Measurements from ENCODE around the gene BICDL2. TPM values are rescaled to one million over a fixed set of nuclear protein-coding genes. Genes with fewer than 3 reads are reported as not detected.
"Not testable (repeated sequence)": the region's sequence is repeated elsewhere in the genome, so short reads cannot be mapped to it uniquely, and the experiment has no call there.

BICDL2 gene
- total and polyA plus RNA-seq, 2 of the 8 experiments (the other 6 are each of a cell fraction or from before 2014, with no cell fraction given), result 7.3 to 15.9 TPM

DNA sequence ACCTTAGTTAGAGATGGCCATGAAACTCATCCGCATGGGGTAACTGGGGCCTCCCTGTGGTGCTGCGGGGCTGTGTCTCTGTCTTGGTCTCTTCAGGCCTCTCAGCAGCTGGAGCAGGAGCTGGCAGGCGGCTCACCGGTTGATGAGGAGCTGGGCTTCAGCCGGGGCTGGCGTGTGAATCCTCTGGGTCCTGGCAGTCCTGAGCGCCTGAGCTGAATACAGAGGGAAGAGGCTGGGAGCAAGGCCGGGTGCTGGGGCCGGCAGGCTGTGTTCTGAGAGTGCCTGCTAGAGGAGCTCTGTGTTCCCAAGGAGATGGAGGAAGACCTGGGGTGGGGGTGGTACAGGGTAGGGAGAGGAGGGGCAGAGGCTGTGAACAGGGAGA lies 19.0 kb upstream of the BICDL2 start:
- H3K36me3 ChIP-seq (ENCODE audit: control insufficient read depth in 2 of 4, insufficient read depth in 4 of 4, low read length in 3 of 4); H2AFZ ChIP-seq (ENCODE audit: low read length); H2BK120ac ChIP-seq (replicated peaks; ENCODE audit: low read depth, low read length); H2AK5ac ChIP-seq (ENCODE audit: low read depth, low read length); H2BK12ac ChIP-seq (ENCODE audit: low read depth, low read length); H3K14ac ChIP-seq (ENCODE audit: insufficient read length); DNase-seq (ENCODE audit: low read depth in 1 of 2, low spot score in 2 of 2); H3K23ac ChIP-seq (ENCODE audit: insufficient read length); H3K27me3 ChIP-seq (replicated peaks in 1 of 4; ENCODE audit: control insufficient read depth in 3 of 4, extremely low read depth in 1 of 4, insufficient read depth in 3 of 4, low read length in 3 of 4); H3K4me2 ChIP-seq (ENCODE audit: insufficient read depth in 1 of 2, low read depth in 2 of 2, low read length in 2 of 2); H4K5ac ChIP-seq (ENCODE audit: insufficient read length, low read depth, low read length); H4K8ac ChIP-seq (ENCODE audit: extremely low read depth, insufficient read depth, low read length); FAIRE-seq; H3K9me3 ChIP-seq (ENCODE audit: insufficient read depth in 2 of 2, low read depth in 1 of 2, low read length in 1 of 2); H3K27ac ChIP-seq (ENCODE audit: low read depth, low read length); H3K79me1 ChIP-seq (ENCODE audit: low read depth, low read length); H3K4me3 ChIP-seq (ENCODE audit: extremely low read depth in 1 of 4, insufficient read depth in 2 of 4, low read depth in 3 of 4, low read length in 4 of 4); H3K79me2 ChIP-seq (ENCODE audit: control insufficient read depth in 1 of 2, insufficient read depth in 2 of 2, low read length in 2 of 2); H3K18ac ChIP-seq (ENCODE audit: extremely low read depth, low read length); H2BK5ac ChIP-seq (ENCODE audit: low read depth, low read length); H3K9ac ChIP-seq (replicated peaks in 1 of 4; ENCODE audit: extremely low read depth in 1 of 4, low read depth in 3 of 4, low read length in 3 of 4); H2BK20ac ChIP-seq (ENCODE audit: low read length); H3K56ac ChIP-seq (replicated peaks; ENCODE audit: insufficient read length, low read depth, low read length); H2BK15ac ChIP-seq (ENCODE audit: low read length); H4K91ac ChIP-seq (replicated peaks; ENCODE audit: insufficient read length, low read length); H3K23me2 ChIP-seq (ENCODE audit: low read depth, low read length); H3K4ac ChIP-seq (replicated peaks; ENCODE audit: insufficient read length, low read depth, low read length): not testable (repeated sequence)
- Histone ChIP-seq H4K20me1 (replicated peaks in 1 of 2; ENCODE audit: control insufficient read depth in 1 of 2, insufficient read depth in 2 of 2, low read length in 2 of 2) (peaks cover 7 to 13% of the 10 kb centered on the region in 2 experiments), H3K4me1 (replicated peaks in 1 of 4; ENCODE audit: control insufficient read depth in 3 of 4, insufficient read depth in 4 of 4, low read length in 3 of 4) (peaks cover 5 to 17% (median 6%) of the 10 kb centered on the region in 4 experiments; a peak in 6 of 7 replicates)
- 69% methylated on average over 8 of the region's 9 CpGs; no CpG with 5 or more reads in 1 of the 2 experiments for WGBS, 2 experiments (ENCODE audit: extremely low coverage in 1 of 2, insufficient coverage in 1 of 2, insufficient read length in 1 of 2, insufficient replicate concordance in 2 of 2, low coverage in 1 of 2, low lambda C conversion rate in 2 of 2, missing lambda C conversion rate in 1 of 2)
- CTCF ChIA-PET (ENCODE audit: partially characterized antibody), result interaction anchor here (0.7 to 6.6 kb wide), 9 partner anchors 8 to 119 kb away, joined by 3 to 88 read pairs (median 4); no protein-coding TSS in a partner anchor
- POLR2A ChIA-PET (ENCODE audit: partially characterized antibody), result interaction anchor here (0.8 to 12.7 kb wide), 24 partner anchors 8 to 79 kb away, joined by 3 to 140 read pairs (median 5); partner anchors contain the start of genes CLDN6, HCFC1R1, THOC6 and TNFRSF12A

Data from H1 (cell line).